GM18526 (cell line): ENCODE data around the gene STAT3.

ENCODE experiments used
- POLR2A ChIP-seq: IDR thresholded peaks from 3 replicates; pipeline ENCODE4 v1.6.1; 2011; ENCODE audit not compliant: insufficient read length; ENCODE audit errors: extremely low read depth

Gene STAT3

GRCh38 chr17:42281571-42282096 is 106.6 kb downstream of the STAT3 start:
- TF ChIP-seq POLR2A, result no peak

GRCh38 chr17:42279776-42280630 is 108.2 kb downstream of the STAT3 start:
- TF ChIP-seq POLR2A, result no peak

- TF ChIP-seq POLR2A, result no peak
Observed at GRCh38 chr17:42277342-42277712, 110.9 kb downstream of the STAT3 start.

- no peak for TF ChIP-seq POLR2A
Observed at GRCh38 chr17:42276609-42277341, 111.5 kb downstream of the STAT3 start.

GRCh38 chr17:42276359-42276608 is 112.0 kb downstream of the STAT3 start, which contains the start of gene STAT5B:
Gene STAT5B (minus strand): TSS chr17:42276391. CDS start chr17:42232127, 44,264 bp downstream.
- peak; percentile 62 for TF ChIP-seq POLR2A

- no peak for TF ChIP-seq POLR2A
Observed at GRCh38 chr17:42275527-42276358, 112.5 kb downstream of the STAT3 start.

GRCh38 chr17:42274812-42275526 is 113.3 kb downstream of the STAT3 start:
- TF ChIP-seq POLR2A, result no peak

- no peak for TF ChIP-seq POLR2A
Observed at GRCh38 chr17:42274253-42274542, 114.0 kb downstream of the STAT3 start.

GRCh38 chr17:42273474-42274252 is 114.6 kb downstream of the STAT3 start:
- TF ChIP-seq POLR2A, result no peak

- no peak for TF ChIP-seq POLR2A
Observed at GRCh38 chr17:42272162-42272907, 115.9 kb downstream of the STAT3 start.

- no peak for TF ChIP-seq POLR2A
Observed at GRCh38 chr17:42271779-42272035, 116.5 kb downstream of the STAT3 start.

GRCh38 chr17:42271006-42271778 is 117.0 kb downstream of the STAT3 start:
- TF ChIP-seq POLR2A, result no peak

GRCh38 chr17:42270596-42270995 is 117.6 kb downstream of the STAT3 start:
- no peak for TF ChIP-seq POLR2A
